Osteoblast (primary cell): Measurements from ENCODE around the gene SPINK8. TPM values are rescaled to one million over a fixed set of nuclear protein-coding genes. Genes with fewer than 3 reads are reported as not detected.

ENCODE experiments used
- DNase-seq: peaks from one replicate; pipeline ENCODE4 v3.0.0; 2011; ENCODE audit warnings: low spot score, mixed read lengths; ENCODE audit not compliant: insufficient read length; ENCODE audit errors: missing footprints
- H2AFZ ChIP-seq: 2 replicates; pipeline ENCODE4 v1.6.0; 2011; ENCODE audit warnings: mild to moderate bottlenecking, low read length
- H3K27ac ChIP-seq: 2 replicates; pipeline ENCODE4 v1.5.1; 2011; ENCODE audit warnings: mild to moderate bottlenecking, low read depth, low read length, moderate library complexity
- H3K27me3 ChIP-seq: 2 replicates; pipeline ENCODE4 v1.6.0; 2012; ENCODE audit warnings: mild to moderate bottlenecking, control low read depth, inconsistent platforms, low read length, moderate library complexity; ENCODE audit not compliant: insufficient read depth
- H3K36me3 ChIP-seq: 2 replicates; pipeline ENCODE4 v1.5.1; 2011; ENCODE audit warnings: mild to moderate bottlenecking, low read length, control low read depth, moderate library complexity; ENCODE audit not compliant: insufficient read depth
- H3K4me1 ChIP-seq: 2 replicates; pipeline ENCODE4 v1.5.1; 2011; ENCODE audit warnings: mild to moderate bottlenecking, low read length, control low read depth, moderate library complexity; ENCODE audit not compliant: insufficient read depth
- H3K4me2 ChIP-seq: 2 replicates; pipeline ENCODE4 v1.6.0; 2011; ENCODE audit warnings: mild to moderate bottlenecking, low read length; ENCODE audit not compliant: insufficient read depth
- H3K4me3 ChIP-seq: fragments of 200-600 bp; sonication (generic); 3 replicates; pipeline ENCODE4 v1.5.1; 2012; ENCODE audit warnings: mild to moderate bottlenecking, low read length, inconsistent platforms; ENCODE audit not compliant: insufficient read depth
- H3K79me2 ChIP-seq: 2 replicates; pipeline ENCODE4 v1.6.0; 2012; ENCODE audit warnings: mild to moderate bottlenecking, low read length, control low read depth, inconsistent platforms; ENCODE audit not compliant: insufficient read depth
- H3K9me3 ChIP-seq: 2 replicates; pipeline ENCODE4 v1.5.1; 2011; ENCODE audit warnings: low read depth, low read length, control low read depth
- H4K20me1 ChIP-seq: 2 replicates; pipeline ENCODE4 v1.6.0; 2012; ENCODE audit warnings: mild to moderate bottlenecking, low read length, control low read depth; ENCODE audit not compliant: insufficient read depth
- total RNA-seq: library from RNA; depleted of rRNA; stranded (reverse); fragments of >200 nt; gene quantifications from 2 replicates; pipeline ENCODE4 v1.2.3, GENCODE V29; 2012
- TF ChIP-seq, protein P1 (sequence below): IDR thresholded peaks from 2 replicates; pipeline ENCODE4 v1.5.1; 2011; ENCODE audit warnings: mild to moderate bottlenecking, low read depth, low read length, moderate library complexity; ENCODE audit errors: extremely low read depth

Gene SPINK8
- total RNA-seq, 1 donor: not detected

- TF ChIP-seq, protein P1, sequence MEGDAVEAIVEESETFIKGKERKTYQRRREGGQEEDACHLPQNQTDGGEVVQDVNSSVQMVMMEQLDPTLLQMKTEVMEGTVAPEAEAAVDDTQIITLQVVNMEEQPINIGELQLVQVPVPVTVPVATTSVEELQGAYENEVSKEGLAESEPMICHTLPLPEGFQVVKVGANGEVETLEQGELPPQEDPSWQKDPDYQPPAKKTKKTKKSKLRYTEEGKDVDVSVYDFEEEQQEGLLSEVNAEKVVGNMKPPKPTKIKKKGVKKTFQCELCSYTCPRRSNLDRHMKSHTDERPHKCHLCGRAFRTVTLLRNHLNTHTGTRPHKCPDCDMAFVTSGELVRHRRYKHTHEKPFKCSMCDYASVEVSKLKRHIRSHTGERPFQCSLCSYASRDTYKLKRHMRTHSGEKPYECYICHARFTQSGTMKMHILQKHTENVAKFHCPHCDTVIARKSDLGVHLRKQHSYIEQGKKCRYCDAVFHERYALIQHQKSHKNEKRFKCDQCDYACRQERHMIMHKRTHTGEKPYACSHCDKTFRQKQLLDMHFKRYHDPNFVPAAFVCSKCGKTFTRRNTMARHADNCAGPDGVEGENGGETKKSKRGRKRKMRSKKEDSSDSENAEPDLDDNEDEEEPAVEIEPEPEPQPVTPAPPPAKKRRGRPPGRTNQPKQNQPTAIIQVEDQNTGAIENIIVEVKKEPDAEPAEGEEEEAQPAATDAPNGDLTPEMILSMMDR: no peak
- no peak overlapping the region for H3K27ac ChIP-seq
- H3K4me2 ChIP-seq: no peak overlapping the region
- no peaks in the 10 kb centered on the region for H3K36me3 ChIP-seq
- no peak for DNase-seq
- no peak overlapping the region for H3K4me3 ChIP-seq
- no peaks in the 10 kb centered on the region for H3K79me2 ChIP-seq
- H3K27me3 ChIP-seq: no peaks in the 10 kb centered on the region
- no peak overlapping the region for H2AFZ ChIP-seq
- H4K20me1 ChIP-seq: no peaks in the 10 kb centered on the region
- peaks cover 15% of the 10 kb centered on the region for H3K4me1 ChIP-seq
- no peaks in the 10 kb centered on the region for H3K9me3 ChIP-seq
These were observed 54.4 kb downstream of the SPINK8 start for GRCh38 chr3:48278884-48279559.

DNA sequence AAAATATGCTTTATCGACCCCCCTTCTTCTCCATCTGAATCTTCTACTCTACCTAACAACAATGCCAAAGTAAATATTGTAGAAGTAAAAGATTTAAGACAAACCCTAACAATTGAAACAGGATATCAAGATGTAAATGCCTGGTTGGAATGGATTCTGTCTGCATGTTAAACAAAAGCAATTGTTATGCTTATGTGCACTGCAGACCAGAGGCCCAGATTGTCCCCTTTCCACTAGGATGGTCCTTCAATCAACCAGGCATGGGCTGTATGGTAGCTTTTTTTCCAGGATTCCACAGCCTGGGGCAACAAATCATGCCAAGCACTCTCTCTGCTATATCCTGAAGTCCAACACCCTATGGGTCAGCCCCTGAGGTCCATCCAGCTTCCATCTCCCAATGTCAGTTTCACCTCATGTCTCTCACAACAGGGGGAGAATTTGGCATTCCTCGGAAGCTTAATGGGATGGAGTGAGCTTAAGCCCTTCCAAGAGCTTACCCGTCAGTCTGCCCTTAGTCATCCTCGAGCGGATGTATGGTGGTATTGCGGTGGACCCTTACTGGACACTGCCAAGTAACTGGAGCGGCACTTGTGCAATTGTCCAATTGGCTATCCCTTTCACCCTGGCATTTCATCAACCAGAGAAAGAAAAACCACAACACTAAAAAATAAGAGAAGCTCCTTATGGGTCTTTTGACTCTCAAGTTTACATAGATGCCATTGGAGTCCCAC is 56.4 kb downstream of the SPINK8 start:
- Histone ChIP-seq H3K4me3 (no peak overlapping the region), H3K4me2 (no peak overlapping the region), H3K79me2 (no peaks in the 10 kb centered on the region), H3K27me3 (peaks cover 3% of the 10 kb centered on the region), H3K36me3 (no peaks in the 10 kb centered on the region), H4K20me1 (no peaks in the 10 kb centered on the region), H2AFZ (no peak overlapping the region), H3K9me3 (no peaks in the 10 kb centered on the region), H3K4me1 (peaks cover 13% of the 10 kb centered on the region), H3K27ac (no peak overlapping the region)
- TF ChIP-seq, protein P1: no peak
- no peak for DNase-seq

DNA sequence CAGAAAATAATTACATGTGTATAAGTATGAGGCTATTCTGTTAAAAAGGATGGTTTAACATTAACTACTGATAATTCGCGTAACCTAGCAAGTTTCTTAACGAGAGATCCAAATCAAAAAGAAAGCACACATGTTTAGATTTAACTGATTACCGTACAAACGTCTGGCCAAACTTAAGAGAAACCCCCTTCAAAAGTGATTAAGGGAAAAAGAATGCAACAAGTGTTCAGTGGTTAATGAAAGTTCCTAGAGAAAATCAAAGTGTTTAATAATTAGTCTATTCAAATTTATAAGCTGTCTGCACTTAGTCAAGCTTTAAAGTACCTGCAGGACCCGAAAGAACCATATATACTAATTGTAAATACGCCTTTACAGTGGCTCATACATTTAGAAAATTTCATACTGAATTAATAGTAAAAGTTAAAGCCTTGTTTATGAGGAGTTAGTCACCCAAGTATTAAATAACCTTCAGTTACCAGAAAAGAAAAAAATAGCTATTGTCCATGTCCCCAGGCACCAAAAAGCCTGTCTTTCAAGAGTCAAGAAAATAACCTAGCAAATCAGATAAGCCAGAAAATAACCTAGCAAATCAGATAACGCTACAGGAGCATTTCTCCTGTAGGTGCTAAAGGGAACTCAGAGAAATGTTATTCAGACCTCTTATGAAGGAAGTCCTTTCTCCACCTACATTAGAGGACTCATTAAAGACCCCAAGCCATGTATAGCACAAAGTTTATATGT is 58.0 kb downstream of the SPINK8 start:
- Histone ChIP-seq H2AFZ (no peak overlapping the region), H3K4me1 (peaks cover 8% of the 10 kb centered on the region), H3K27me3 (peaks cover 3% of the 10 kb centered on the region), H3K9me3 (no peaks in the 10 kb centered on the region), H4K20me1 (no peaks in the 10 kb centered on the region), H3K27ac (no peak overlapping the region), H3K4me2 (no peak overlapping the region), H3K4me3 (no peak overlapping the region), H3K36me3 (no peaks in the 10 kb centered on the region), H3K79me2 (no peaks in the 10 kb centered on the region)
- TF ChIP-seq, protein P1: no peak
- no peak for DNase-seq

- no peaks in the 10 kb centered on the region for H3K79me2 ChIP-seq
- no peaks in the 10 kb centered on the region for H3K9me3 ChIP-seq
- H3K4me1 ChIP-seq: no peaks in the 10 kb centered on the region
- no peak overlapping the region for H2AFZ ChIP-seq
- TF ChIP-seq, protein P1: no peak
- H3K4me3 ChIP-seq: no peak overlapping the region
- H4K20me1 ChIP-seq: no peaks in the 10 kb centered on the region
- no peak overlapping the region for H3K27ac ChIP-seq
- H3K4me2 ChIP-seq: no peak overlapping the region
- H3K27me3 ChIP-seq: peaks cover 3% of the 10 kb centered on the region
- H3K36me3 ChIP-seq: no peaks in the 10 kb centered on the region
- DNase-seq: no peak
These were observed 59.0 kb downstream of the SPINK8 start for GRCh38 chr3:48274452-48274851.
